ENCODE results near the gene KIF18A. TPM values are rescaled to one million over a fixed set of nuclear protein-coding genes. Genes with fewer than 3 reads are reported as not detected.

Gene KIF18A
- total RNA-seq, 1 donor from 2014 or later, result 4.4 TPM

GRCh38 chr11:27998552-27998951 lies 109.4 kb downstream of the KIF18A start:
- ChIA-PET POLR2A (no interaction called here), CTCF (no interaction called here)
- Mint-ChIP-seq H3K9me3 (peaks cover 25% of the 10 kb centered on the region), H3K27ac (no peak overlapping the region), H3K4me1 (no peaks in the 10 kb centered on the region), H3K4me3 (no peak overlapping the region), H3K36me3 (ENCODE audit: low read depth) (peaks cover 10% of the 10 kb centered on the region), H3K27me3 (no peaks in the 10 kb centered on the region)
- ATAC-seq (ENCODE audit: low read depth), result no peak
- TF ChIP-seq, protein P1, sequence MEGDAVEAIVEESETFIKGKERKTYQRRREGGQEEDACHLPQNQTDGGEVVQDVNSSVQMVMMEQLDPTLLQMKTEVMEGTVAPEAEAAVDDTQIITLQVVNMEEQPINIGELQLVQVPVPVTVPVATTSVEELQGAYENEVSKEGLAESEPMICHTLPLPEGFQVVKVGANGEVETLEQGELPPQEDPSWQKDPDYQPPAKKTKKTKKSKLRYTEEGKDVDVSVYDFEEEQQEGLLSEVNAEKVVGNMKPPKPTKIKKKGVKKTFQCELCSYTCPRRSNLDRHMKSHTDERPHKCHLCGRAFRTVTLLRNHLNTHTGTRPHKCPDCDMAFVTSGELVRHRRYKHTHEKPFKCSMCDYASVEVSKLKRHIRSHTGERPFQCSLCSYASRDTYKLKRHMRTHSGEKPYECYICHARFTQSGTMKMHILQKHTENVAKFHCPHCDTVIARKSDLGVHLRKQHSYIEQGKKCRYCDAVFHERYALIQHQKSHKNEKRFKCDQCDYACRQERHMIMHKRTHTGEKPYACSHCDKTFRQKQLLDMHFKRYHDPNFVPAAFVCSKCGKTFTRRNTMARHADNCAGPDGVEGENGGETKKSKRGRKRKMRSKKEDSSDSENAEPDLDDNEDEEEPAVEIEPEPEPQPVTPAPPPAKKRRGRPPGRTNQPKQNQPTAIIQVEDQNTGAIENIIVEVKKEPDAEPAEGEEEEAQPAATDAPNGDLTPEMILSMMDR (IDR thresholded peaks at IDR 0.05), result no peak
- DNase-seq, result no peak
- intact Hi-C loops (cut with micrococcal nuclease), result no loop called here

DNA sequence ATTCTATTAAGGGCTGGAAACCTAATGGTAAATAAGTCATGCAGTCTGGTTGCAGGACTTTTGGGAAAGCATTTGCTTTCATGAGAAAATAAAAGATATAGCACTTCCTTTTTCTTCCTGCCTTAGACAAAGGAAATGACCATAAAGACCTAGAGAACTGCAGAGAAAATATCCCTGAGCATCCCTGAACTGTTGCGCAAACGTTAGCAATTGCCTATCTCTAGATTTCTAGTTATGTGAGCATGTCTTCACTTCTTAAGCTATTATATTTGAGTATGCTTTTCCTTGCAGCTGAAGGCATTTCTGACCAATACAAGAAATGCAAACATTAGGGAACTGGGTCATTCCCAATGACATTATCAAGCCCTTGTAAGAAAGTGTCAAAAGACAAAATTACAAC lies 110.6 kb downstream of the KIF18A start:
- ATAC-seq (ENCODE audit: low read depth), result no peak
- H3K36me3 Mint-ChIP-seq (ENCODE audit: low read depth), result peaks cover 5% of the 10 kb centered on the region
- peaks cover 19% of the 10 kb centered on the region for H3K9me3 Mint-ChIP-seq
- intact Hi-C loops (cut with micrococcal nuclease), result no loop called here
- H3K27me3 Mint-ChIP-seq, result no peaks in the 10 kb centered on the region
- no peak overlapping the region for H3K4me3 Mint-ChIP-seq
- ChIA-PET CTCF (no interaction called here), POLR2A (no interaction called here)
- DNase-seq, result no peak
- no peak overlapping the region for H3K27ac Mint-ChIP-seq
- no peaks in the 10 kb centered on the region for H3K4me1 Mint-ChIP-seq
- TF ChIP-seq, protein P1 (IDR thresholded peaks at IDR 0.05), result no peak

DNA sequence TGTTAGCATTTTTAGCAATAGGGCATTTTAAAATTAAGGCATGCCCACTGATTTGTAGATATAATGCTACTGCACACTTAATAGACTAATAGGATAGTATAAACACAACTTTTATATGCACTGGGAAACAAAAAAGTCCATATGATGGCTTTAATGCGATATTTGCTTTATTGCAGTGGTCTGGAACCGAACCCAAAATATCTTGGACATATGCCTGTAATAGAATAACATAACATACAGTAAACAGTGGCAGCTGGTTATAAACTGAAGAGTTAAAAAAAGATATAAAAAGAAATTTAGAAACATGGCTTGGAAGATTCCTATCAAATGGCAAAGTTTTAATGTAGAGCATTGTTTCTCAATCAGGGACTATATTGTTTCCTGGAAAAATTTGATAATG lies 111.9 kb downstream of the KIF18A start:
- intact Hi-C loops (cut with micrococcal nuclease), result no loop called here
- ChIA-PET CTCF (no interaction called here), POLR2A (no interaction called here)
- Mint-ChIP-seq H3K4me1 (no peaks in the 10 kb centered on the region), H3K36me3 (ENCODE audit: low read depth) (no peaks in the 10 kb centered on the region), H3K27ac (no peak overlapping the region), H3K4me3 (no peak overlapping the region), H3K9me3 (peaks cover 13% of the 10 kb centered on the region), H3K27me3 (no peaks in the 10 kb centered on the region)
- DNase-seq, result no peak
- TF ChIP-seq, protein P1 (IDR thresholded peaks at IDR 0.05), result no peak
- ATAC-seq (ENCODE audit: low read depth), result no peak

- DNase-seq, result no peak
- TF ChIP-seq, protein P1 (IDR thresholded peaks at IDR 0.05), result no peak
- Mint-ChIP-seq H3K36me3 (ENCODE audit: low read depth) (no peaks in the 10 kb centered on the region), H3K4me1 (no peaks in the 10 kb centered on the region), H3K27ac (no peak overlapping the region), H3K9me3 (peaks cover 9% of the 10 kb centered on the region), H3K4me3 (no peak overlapping the region), H3K27me3 (no peaks in the 10 kb centered on the region)
- CTCF ChIA-PET, result no interaction called here
- POLR2A ChIA-PET, result no interaction called here
- no peak for ATAC-seq (ENCODE audit: low read depth)
- intact Hi-C loops (cut with micrococcal nuclease), result no loop called here
These were observed 112.9 kb downstream of the KIF18A start for GRCh38 chr11:27995083-27995482.

- no peak for ATAC-seq (ENCODE audit: low read depth)
These were observed 116.2 kb downstream of the KIF18A start for GRCh38 chr11:27991736-27992135.

More at GRCh38 chr11:27991736-27992135, 116.2 kb downstream of the KIF18A start:
- Mint-ChIP-seq H3K9me3 (no peaks in the 10 kb centered on the region), H3K27ac (no peak overlapping the region), H3K4me1 (no peaks in the 10 kb centered on the region), H3K4me3 (no peak overlapping the region), H3K27me3 (no peaks in the 10 kb centered on the region), H3K36me3 (ENCODE audit: low read depth) (no peaks in the 10 kb centered on the region)
- DNase-seq, result no peak
- TF ChIP-seq, protein P1 (IDR thresholded peaks at IDR 0.05), result no peak
- CTCF ChIA-PET, result no interaction called here
- POLR2A ChIA-PET, result no interaction called here
- intact Hi-C loops (cut with micrococcal nuclease), result no loop called here
